AG09319 (cell line): ENCODE results near the gene KRTAP9-4.
A peak's percentile ranks its signal among the peaks of the same experiment; 100 is the strongest.
"Not testable (repeated sequence)": the region's sequence is repeated elsewhere in the genome, so short reads cannot be mapped to it uniquely, and the experiment has no call there.

ENCODE experiments used
- DNase-seq: peaks from one replicate; pipeline ENCODE4 v3.0.0-alpha.2; 2010; ENCODE audit warnings: low read depth; ENCODE audit errors: extremely low read depth
- CTCF ChIP-seq: IDR thresholded peaks from 2 replicates; pipeline ENCODE4 v1.5.1; 2011; ENCODE audit warnings: low read depth, mild to moderate bottlenecking, inconsistent platforms, low read length, moderate library complexity

Gene KRTAP9-4

GRCh38 chr17:41258406-41258805 is 8.9 kb downstream of the KRTAP9-4 start:
- peak; percentile 16 for DNase-seq
- TF ChIP-seq CTCF, result no peak

GRCh38 chr17:41263212-41263611 is 13.7 kb downstream of the KRTAP9-4 start:
- no peak for TF ChIP-seq CTCF
- no peak for DNase-seq

GRCh38 chr17:41264599-41264998 is 15.1 kb downstream of the KRTAP9-4 start:
- no peak for DNase-seq
- no peak for TF ChIP-seq CTCF

GRCh38 chr17:41265078-41265477 is 15.6 kb downstream of the KRTAP9-4 start, which contains the start of gene KRTAP9-6:
Gene KRTAP9-6 (plus strand): TSS chr17:41265378. CDS start chr17:41265378, 0 bp downstream.
- no peak for TF ChIP-seq CTCF

GRCh38 chr17:41267711-41268110 is 18.2 kb downstream of the KRTAP9-4 start:
- no peak for DNase-seq
- TF ChIP-seq CTCF, result no peak

More at GRCh38 chr17:41265078-41265477, 15.6 kb downstream of the KRTAP9-4 start, which contains the start of gene KRTAP9-6:
- no peak for DNase-seq

GRCh38 chr17:41271323-41271722 is 21.8 kb downstream of the KRTAP9-4 start:
- not testable (repeated sequence) for DNase-seq

- DNase-seq, result no peak
- no peak for TF ChIP-seq CTCF
These were observed 22.4 kb downstream of the KRTAP9-4 start for GRCh38 chr17:41271858-41272257.

- DNase-seq, result not testable (repeated sequence)
These were observed 26.2 kb downstream of the KRTAP9-4 start, which contains the start of gene KRTAP9-7 for GRCh38 chr17:41275648-41276190. Gene KRTAP9-7 (plus strand): TSS chr17:41275698. CDS start chr17:41275698, 0 bp downstream.
